Effector memory CD4-positive, alpha-beta T cell (primary cell): ENCODE results near the gene FRYL.

Experiments
- DNase-seq, 3 donors: peaks; one replicate each; pipeline ENCODE4 v3.0.0-alpha.2; 2020
- H3K27ac ChIP-seq: 2 replicates; pipeline ENCODE4 v1.7.0; 2013; ENCODE audit warnings: mild to moderate bottlenecking, low read length, moderate library complexity; ENCODE audit not compliant: insufficient read depth, poor library complexity, severe bottlenecking
- H3K27me3 ChIP-seq: replicated peaks from 2 replicates; pipeline ENCODE4 v1.7.0; 2013; ENCODE audit warnings: mild to moderate bottlenecking, low read length; ENCODE audit not compliant: insufficient read depth, control insufficient read depth, poor library complexity, severe bottlenecking
- H3K36me3 ChIP-seq: 2 replicates; pipeline ENCODE4 v1.7.0; 2013; ENCODE audit warnings: mild to moderate bottlenecking, low read length, moderate library complexity; ENCODE audit not compliant: control insufficient read depth, insufficient read depth
- H3K4me1 ChIP-seq: 2 replicates; pipeline ENCODE4 v1.7.0; 2013; ENCODE audit warnings: low read length, mild to moderate bottlenecking; ENCODE audit not compliant: control insufficient read depth, insufficient read depth, poor library complexity, severe bottlenecking
- H3K4me3 ChIP-seq: 2 replicates; pipeline ENCODE4 v1.7.0; 2013; ENCODE audit warnings: low read length, low read depth, mild to moderate bottlenecking; ENCODE audit not compliant: insufficient read depth, poor library complexity, severe bottlenecking
- H3K9me3 ChIP-seq: 2 replicates; pipeline ENCODE4 v1.7.0; 2013; ENCODE audit warnings: mild to moderate bottlenecking, low read length, moderate library complexity; ENCODE audit not compliant: control insufficient read depth

FRYL gene

DNA sequence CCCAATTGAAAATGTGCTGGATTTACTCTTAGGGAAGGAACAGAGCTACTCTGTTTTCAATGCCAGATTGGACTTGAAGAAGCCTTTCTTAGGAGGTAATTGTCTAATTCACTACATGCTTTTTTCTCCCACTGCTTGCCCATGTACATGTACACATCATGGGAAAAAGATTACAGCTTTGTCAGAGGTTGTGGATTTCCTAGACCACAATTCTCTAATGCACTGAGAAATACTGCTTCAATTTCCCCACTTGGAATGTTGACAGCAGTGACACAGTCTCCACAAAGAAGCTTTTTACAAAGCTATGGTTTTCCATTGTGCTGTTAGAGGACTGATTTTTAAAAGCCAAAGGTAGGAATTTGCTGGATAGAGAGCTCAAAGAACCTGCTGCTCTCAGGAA, 270.5 kb downstream of the FRYL start:
- no peak for DNase-seq
- Histone ChIP-seq H3K36me3 (peaks cover 79% of the 10 kb centered on the region), H3K4me1 (no peaks in the 10 kb centered on the region), H3K27me3 (no peaks in the 10 kb centered on the region), H3K4me3 (no peak overlapping the region), H3K9me3 (no peaks in the 10 kb centered on the region), H3K27ac (no peak overlapping the region)

GRCh38 chr4:48506716-48507115, 273.4 kb downstream of the FRYL start:
- peaks cover 62% of the 10 kb centered on the region for H3K36me3 ChIP-seq

DNA sequence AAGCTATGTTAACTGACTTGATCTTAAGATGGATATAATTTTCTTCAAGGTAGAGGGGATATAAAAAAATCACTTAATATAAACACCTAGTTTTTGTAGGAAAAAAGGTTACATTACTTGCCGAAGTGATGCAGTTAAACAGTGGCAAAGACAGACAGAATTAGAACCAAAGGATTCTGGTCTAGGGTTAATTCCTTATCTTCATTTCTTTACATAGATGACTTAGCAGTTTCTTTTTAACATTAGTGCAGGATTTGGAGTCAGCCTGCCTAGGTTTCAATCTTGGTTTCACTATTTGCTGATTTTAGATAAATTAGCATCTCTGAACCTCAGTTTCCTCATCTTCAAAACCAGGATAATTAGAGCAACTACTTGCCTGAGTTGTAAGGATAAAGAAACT, 275.7 kb downstream of the FRYL start:
- no peak overlapping the region for H3K27ac ChIP-seq

More at GRCh38 chr4:48506716-48507115, 273.4 kb downstream of the FRYL start:
- Histone ChIP-seq H3K27me3 (no peaks in the 10 kb centered on the region), H3K4me3 (no peak overlapping the region), H3K9me3 (no peaks in the 10 kb centered on the region), H3K27ac (no peak overlapping the region), H3K4me1 (no peaks in the 10 kb centered on the region)
- no peak for DNase-seq

DNA sequence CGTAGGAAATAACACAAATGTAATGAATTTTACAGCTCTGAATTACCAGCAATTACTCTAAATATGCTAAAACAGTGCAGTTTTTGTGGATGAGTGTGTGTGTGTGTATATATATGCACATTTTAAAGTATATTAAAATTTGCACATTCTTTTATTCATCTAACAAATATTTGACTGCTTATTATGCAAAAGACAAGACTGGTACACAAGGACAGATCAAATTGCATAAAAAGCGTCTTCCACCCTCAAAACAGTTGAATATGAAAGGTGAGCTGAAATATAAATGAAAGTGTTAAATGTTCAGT, 276.1 kb downstream of the FRYL start:
- Histone ChIP-seq H3K4me1 (no peaks in the 10 kb centered on the region), H3K4me3 (no peak overlapping the region), H3K36me3 (peaks cover 55% of the 10 kb centered on the region), H3K9me3 (no peaks in the 10 kb centered on the region), H3K27me3 (no peaks in the 10 kb centered on the region), H3K27ac (no peak overlapping the region)
- DNase-seq = no peak

More for the DNA sequence above, 275.7 kb downstream of the FRYL start:
- no peak for DNase-seq
- no peaks in the 10 kb centered on the region for H3K4me1 ChIP-seq
- peaks cover 56% of the 10 kb centered on the region for H3K36me3 ChIP-seq
- no peak overlapping the region for H3K4me3 ChIP-seq
- H3K9me3 ChIP-seq = no peaks in the 10 kb centered on the region
- no peaks in the 10 kb centered on the region for H3K27me3 ChIP-seq

DNA sequence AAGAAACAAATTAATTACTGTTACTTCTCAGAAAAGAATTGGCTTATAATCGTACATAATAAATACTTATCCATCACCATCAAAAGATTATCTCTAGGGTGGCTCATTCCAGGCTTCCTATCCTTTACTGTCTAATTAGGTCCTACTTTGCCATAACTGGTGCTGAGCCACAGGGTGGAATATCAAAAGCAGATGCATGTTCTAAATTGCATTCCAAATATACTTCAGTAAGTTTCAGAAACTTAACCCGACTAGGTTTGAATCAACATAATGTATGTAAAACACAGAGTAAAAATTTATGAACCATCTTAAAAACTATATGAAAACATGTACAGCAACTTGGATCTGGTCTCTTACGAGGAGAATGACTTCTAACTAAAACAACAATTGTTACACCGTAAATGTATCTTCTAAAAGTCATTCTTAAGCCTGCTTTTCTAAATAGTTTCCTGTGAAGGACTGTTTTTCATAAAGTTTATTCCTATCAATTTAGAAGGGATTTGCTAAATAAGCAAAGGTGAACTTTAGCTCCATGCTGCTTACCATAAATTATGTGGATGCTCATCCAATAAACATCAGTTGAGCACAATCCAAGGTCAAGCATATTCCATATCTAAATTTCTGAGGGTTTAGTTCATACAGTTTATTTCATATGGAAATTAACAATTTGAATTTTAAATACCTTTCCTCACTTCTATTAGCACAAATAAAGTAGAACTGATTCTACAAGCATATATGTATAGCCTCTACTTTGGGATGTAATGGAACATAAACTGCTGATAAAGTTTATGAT, 276.6 kb downstream of the FRYL start:
- DNase-seq = no peak
- H3K36me3 ChIP-seq = peaks cover 49% of the 10 kb centered on the region

GRCh38 chr4:48499551-48500066, 280.5 kb downstream of the FRYL start:
- DNase-seq = no peak
- H3K9me3 ChIP-seq = no peaks in the 10 kb centered on the region
- H3K27me3 ChIP-seq = no peaks in the 10 kb centered on the region
- peaks cover 24% of the 10 kb centered on the region for H3K36me3 ChIP-seq
- H3K27ac ChIP-seq = no peak overlapping the region
- H3K4me1 ChIP-seq = no peaks in the 10 kb centered on the region
- H3K4me3 ChIP-seq = no peak overlapping the region

More for the DNA sequence above, 276.6 kb downstream of the FRYL start:
- no peak overlapping the region for H3K27ac ChIP-seq
- H3K4me3 ChIP-seq = no peak overlapping the region
- H3K27me3 ChIP-seq = no peaks in the 10 kb centered on the region
- no peaks in the 10 kb centered on the region for H3K9me3 ChIP-seq
- no peaks in the 10 kb centered on the region for H3K4me1 ChIP-seq

- no peak overlapping the region for H3K4me3 ChIP-seq
- H3K27me3 ChIP-seq = no peaks in the 10 kb centered on the region
- peaks cover 17% of the 10 kb centered on the region for H3K36me3 ChIP-seq
- no peak for DNase-seq
- no peaks in the 10 kb centered on the region for H3K9me3 ChIP-seq
- H3K4me1 ChIP-seq = no peaks in the 10 kb centered on the region
- H3K27ac ChIP-seq = no peak overlapping the region
Observed at GRCh38 chr4:48498895-48499294, 281.2 kb downstream of the FRYL start.

- peaks cover 3% of the 10 kb centered on the region for H3K27me3 ChIP-seq
- no peaks in the 10 kb centered on the region for H3K4me1 ChIP-seq
- H3K27ac ChIP-seq = no peak overlapping the region
- no peak for DNase-seq
- peaks cover 10% of the 10 kb centered on the region for H3K36me3 ChIP-seq
- H3K9me3 ChIP-seq = no peaks in the 10 kb centered on the region
- no peak overlapping the region for H3K4me3 ChIP-seq
Observed at GRCh38 chr4:48495941-48496340, 284.1 kb downstream of the FRYL start.

- Histone ChIP-seq H3K27ac (no peak overlapping the region), H3K36me3 (no peaks in the 10 kb centered on the region), H3K4me1 (peaks cover 10% of the 10 kb centered on the region), H3K4me3 (no peak overlapping the region), H3K27me3 (peaks cover 19% of the 10 kb centered on the region), H3K9me3 (no peaks in the 10 kb centered on the region)
- DNase-seq = no peak
Observed at GRCh38 chr4:48493452-48494100, 286.5 kb downstream of the FRYL start.

DNA sequence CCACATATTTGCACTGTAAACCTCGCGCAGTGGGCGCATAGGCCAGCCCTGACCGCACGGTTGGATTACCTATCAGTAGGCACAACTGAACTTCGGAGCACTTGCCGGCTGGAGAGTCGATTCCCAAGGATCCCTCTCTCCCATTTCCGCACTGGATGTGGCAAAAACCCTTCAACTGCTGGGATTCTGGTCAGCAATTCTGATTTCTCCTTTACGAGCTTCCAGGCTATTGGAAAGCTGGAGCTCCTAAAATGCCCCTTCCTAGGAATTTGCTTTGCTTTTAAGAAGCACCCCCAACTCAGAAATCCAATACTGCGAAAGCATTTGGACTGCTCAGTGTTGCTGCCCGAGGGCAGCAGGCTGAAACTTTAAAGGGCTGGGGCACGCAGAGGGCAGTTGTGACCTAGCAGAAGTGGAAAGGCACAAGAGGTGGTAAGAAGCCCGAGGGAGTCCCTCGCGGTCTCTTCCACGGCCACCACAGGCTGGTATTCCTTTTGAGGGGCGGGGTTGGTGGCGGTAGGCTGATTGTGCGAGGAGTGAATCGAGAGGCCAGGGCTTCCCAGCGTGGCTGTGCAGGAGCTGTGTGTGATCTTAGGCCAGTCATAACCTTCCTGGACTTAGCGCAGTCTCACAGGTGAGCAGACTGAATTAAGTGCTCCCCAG, 288.4 kb downstream of the FRYL start:
- no peak overlapping the region for H3K4me3 ChIP-seq
- peaks cover 22% of the 10 kb centered on the region for H3K27me3 ChIP-seq
- no peak overlapping the region for H3K27ac ChIP-seq
- H3K36me3 ChIP-seq = no peaks in the 10 kb centered on the region
- DNase-seq = no peak
- H3K9me3 ChIP-seq = no peaks in the 10 kb centered on the region
- H3K4me1 ChIP-seq = peaks cover 10% of the 10 kb centered on the region
